Esophagus squamous epithelium (tissue), 4 donors: ENCODE results near the gene SLC19A2.

Experiments
- CTCF ChIP-seq, 6 experiments: fragments of 450-650 bp in 4 of 6; fragments of 200-600 bp in 2 of 6; sonication (generic) in 2 of 6; IDR thresholded peaks; one replicate each; pipeline ENCODE4 v1.5.1; 2016 to 2019; ENCODE audit warnings: antibody characterized with exemption in 6 of 6, mild to moderate bottlenecking in 4 of 6, moderate library complexity in 4 of 6
- POLR2A ChIP-seq, 4 donors: fragments of 450-650 bp; IDR thresholded peaks; one replicate each; pipeline ENCODE4 v1.6.1; 2017; ENCODE audit warnings: antibody characterized with exemption in 4 of 4, mild to moderate bottlenecking in 4 of 4, moderate library complexity in 3 of 4

DNA sequence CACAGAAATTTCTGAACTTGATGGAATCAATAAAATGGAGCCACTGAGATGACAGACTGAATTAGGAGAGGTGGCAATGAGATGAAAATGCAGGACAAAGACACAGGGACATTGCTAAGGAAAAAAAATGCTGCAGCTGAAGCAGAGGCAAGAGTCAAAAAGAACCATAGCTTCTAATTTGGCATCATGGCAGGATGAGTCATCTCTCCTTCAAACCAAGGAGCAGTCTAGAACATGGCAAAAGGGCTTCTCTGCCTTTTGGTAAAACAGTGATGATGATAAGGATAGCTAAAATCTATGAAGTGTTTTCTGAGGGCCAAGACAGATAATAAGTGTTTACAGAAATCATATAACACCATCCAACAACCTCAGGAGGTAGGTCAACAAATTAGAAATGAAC is 16.8 kb downstream of the SLC19A2 start:
- no peak for TF ChIP-seq POLR2A (IDR thresholded peaks at IDR 0.05)
- no peak for TF ChIP-seq CTCF (IDR thresholded peaks at IDR 0.05)
